Stomach (tissue), 9 donors: Measurements from ENCODE around the gene FARS2. TPM values are rescaled to one million over a fixed set of nuclear protein-coding genes. Genes with fewer than 3 reads are reported as not detected.

Experiments
- DNase-seq, 2 donors: peaks; one replicate each; pipeline versions ENCODE4 v3.0.0 to v3.0.0-alpha.2; 2013 to 2019
- H3K27ac ChIP-seq, 5 donors: fragments of 200-600 bp in 4 of 5; sonication (generic) in 4 of 5; one replicate each; pipeline ENCODE4 v1.5.1; 2013 to 2019; ENCODE audit warnings: mild to moderate bottlenecking in 1 of 5, moderate library complexity in 1 of 5
- H3K27me3 ChIP-seq, 3 donors: fragments of 200-600 bp; sonication (generic); one replicate each; pipeline ENCODE4 v1.5.1; 2017 to 2019; ENCODE audit warnings: mixed run types in 1 of 3
- H3K36me3 ChIP-seq, 4 donors: fragments of 200-600 bp; sonication (generic); 1 replicate in 3 of 4; 2 replicates in 1 of 4; pipeline ENCODE4 v1.5.1; 2016 to 2019
- H3K4me1 ChIP-seq, 4 donors: fragments of 200-600 bp; sonication (generic); one replicate each; pipeline ENCODE4 v1.5.1; 2016 to 2019
- H3K4me3 ChIP-seq, 4 donors: fragments of 200-600 bp; sonication (generic) in 3 of 4; one replicate each; pipeline ENCODE4 v1.5.1; 2016 to 2019; ENCODE audit warnings: mild to moderate bottlenecking in 1 of 4
- H3K9me3 ChIP-seq, 4 donors: fragments of 200-600 bp; sonication (generic); one replicate each; pipeline ENCODE4 v1.5.1; 2016 to 2019
- CTCF ChIP-seq, 7 experiments: fragments of 450-650 bp in 4 of 7; fragments of 200-600 bp in 3 of 7; sonication (generic) in 3 of 7; IDR thresholded peaks; one replicate each; pipeline ENCODE4 v1.5.1; 2016 to 2019; ENCODE audit warnings: antibody characterized with exemption in 7 of 7, control low read depth in 2 of 7, mild to moderate bottlenecking in 1 of 7
- EP300 ChIP-seq: sonication (generic); formaldehyde crosslinking; IDR thresholded peaks from one replicate; pipeline ENCODE4 v1.6.1; 2017; ENCODE audit warnings: antibody characterized with exemption
- POLR2A ChIP-seq, 4 donors: fragments of 450-650 bp; IDR thresholded peaks; one replicate each; pipeline ENCODE4 v1.6.1; 2016; ENCODE audit warnings: antibody characterized with exemption in 4 of 4, control low read depth in 2 of 4, mild to moderate bottlenecking in 1 of 4, moderate library complexity in 1 of 4
- POLR2AphosphoS5 ChIP-seq, 3 donors: sonication (generic); formaldehyde crosslinking; IDR thresholded peaks; one replicate each; pipeline ENCODE4 v1.6.1; 2016; ENCODE audit warnings: antibody characterized with exemption in 3 of 3
- WGBS, 5 donors: extraction: QIAGEN DNeasy Blood & Tissue Kit in 3 of 5; methylation state at CpG; one replicate each; pipeline versions ENCODE4 v1.1.5 to v1.1.7; 2013 to 2018; 5-methylcytosine and 5-hydroxymethylcytosine counted together
- intact Hi-C: fragments of 100-400 bp; cut with DNase I; formaldehyde crosslinking; loops from one replicate; pipeline ENCODE4 v1.15.1; 2023; ENCODE audit warnings: low total_unique reads
- polyA plus RNA-seq, 3 donors: library from polyadenylated mRNA; stranded (reverse); fragments of 200-250 nt; gene quantifications; one replicate each; pipeline ENCODE4 v1.2.3, GENCODE V29; 2013
- total RNA-seq, 5 donors: library from RNA; depleted of rRNA; stranded (reverse); fragments of >200 nt; gene quantifications; one replicate each; pipeline versions ENCODE4 v1.1.0 to v1.2.3, GENCODE V29; 2014 to 2016
- donor health status: healthy with polysubstance abuse.
- donor health status: Bipolar disorder and iron deficiency.
- donor health status: healthy.

The FARS2 gene
- total and polyA plus RNA-seq, 8 donors = 3.8 to 47.8 (median 15.9) TPM

GRCh38 chr6:5532941-5533340 lies 271.6 kb downstream of the FARS2 start:
- TF ChIP-seq EP300 = no peak
- TF ChIP-seq POLR2A (IDR thresholded peaks at IDR 0.05) = no peak
- TF ChIP-seq CTCF (IDR thresholded peaks at IDR 0.05) = no peak
- TF ChIP-seq POLR2AphosphoS5 (IDR thresholded peaks at IDR 0.05) = no peak
- peaks cover 0 to 10% (median 5%) of the 10 kb centered on the region in 4 donors for H3K4me1 ChIP-seq
- WGBS, 5 donors = 92 to 100% (median 97%) methylated on average over 3 of the region's 3 CpGs
- H3K27ac ChIP-seq = no peak overlapping the region
- H3K36me3 ChIP-seq = no peaks in the 10 kb centered on the region
- H3K27me3 ChIP-seq = no peaks in the 10 kb centered on the region
- no peaks in the 10 kb centered on the region for H3K9me3 ChIP-seq
- H3K4me3 ChIP-seq = no peak overlapping the region
- no peak for DNase-seq
- intact Hi-C loops = no loop called here

GRCh38 chr6:5534643-5535042 lies 273.3 kb downstream of the FARS2 start:
- Histone ChIP-seq H3K36me3 (no peaks in the 10 kb centered on the region), H3K27ac (no peak overlapping the region), H3K9me3 (no peaks in the 10 kb centered on the region), H3K27me3 (no peaks in the 10 kb centered on the region), H3K4me1 (peaks cover 0 to 19% (median 6%) of the 10 kb centered on the region in 4 donors), H3K4me3 (no peak overlapping the region)
- TF ChIP-seq CTCF (IDR thresholded peaks at IDR 0.05) = no peak
- TF ChIP-seq EP300 = no peak
- no peak for TF ChIP-seq POLR2A (IDR thresholded peaks at IDR 0.05)
- TF ChIP-seq POLR2AphosphoS5 (IDR thresholded peaks at IDR 0.05) = no peak
- no peak for DNase-seq
- intact Hi-C loops = no loop called here
- WGBS, 5 donors = 86 to 99% (median 95%) methylated on average over 9 of the region's 9 CpGs

GRCh38 chr6:5536644-5537043 lies 275.3 kb downstream of the FARS2 start:
- WGBS, 5 donors = 90 to 98% (median 97%) methylated on average over 1 of the region's 1 CpG
- H3K27me3 ChIP-seq = no peaks in the 10 kb centered on the region
- TF ChIP-seq CTCF (IDR thresholded peaks at IDR 0.05) = no peak
- TF ChIP-seq EP300 = no peak
- TF ChIP-seq POLR2A (IDR thresholded peaks at IDR 0.05) = no peak
- no peak for TF ChIP-seq POLR2AphosphoS5 (IDR thresholded peaks at IDR 0.05)
- H3K4me3 ChIP-seq = no peak overlapping the region
- H3K36me3 ChIP-seq = no peaks in the 10 kb centered on the region
- peaks cover 0 to 19% (median 6%) of the 10 kb centered on the region in 4 donors for H3K4me1 ChIP-seq
- DNase-seq = no peak
- no peak overlapping the region for H3K27ac ChIP-seq
- intact Hi-C loops = no loop called here
- no peaks in the 10 kb centered on the region for H3K9me3 ChIP-seq

- no peak for DNase-seq
- Histone ChIP-seq H3K27me3 (no peaks in the 10 kb centered on the region), H3K36me3 (no peaks in the 10 kb centered on the region), H3K4me3 (no peak overlapping the region), H3K27ac (no peak overlapping the region), H3K4me1 (peaks cover 0 to 19% (median 8%) of the 10 kb centered on the region in 4 donors), H3K9me3 (no peaks in the 10 kb centered on the region)
- 95 to 97% (median 97%) methylated on average over 8 of the region's 8 CpGs for WGBS, 5 donors
- intact Hi-C loops = no loop called here
- TF ChIP-seq POLR2A (IDR thresholded peaks at IDR 0.05) (no peak), CTCF (IDR thresholded peaks at IDR 0.05) (no peak), EP300 (no peak), POLR2AphosphoS5 (IDR thresholded peaks at IDR 0.05) (no peak)
Measured at GRCh38 chr6:5537132-5537531, 275.8 kb downstream of the FARS2 start.
